Ishikawa (cell line): ENCODE data around the gene KRTAP4-5.

ENCODE experiments used
- CEBPB ChIP-seq: IDR thresholded peaks from 2 replicates; pipeline ENCODE4 v1.6.1; 2012
- CREB1 ChIP-seq: IDR thresholded peaks from 2 replicates; pipeline ENCODE4 v1.6.1; 2012; ENCODE audit warnings: low read depth
- EGR1 ChIP-seq: IDR thresholded peaks from 2 replicates; pipeline ENCODE4 v1.6.1; 2012
- EP300 ChIP-seq: IDR thresholded peaks from 2 replicates; pipeline ENCODE4 v1.6.1; 2012; ENCODE audit warnings: borderline replicate concordance
- FOXM1 ChIP-seq: IDR thresholded peaks from 2 replicates; pipeline ENCODE4 v1.6.1; 2012; ENCODE audit warnings: low read depth, borderline replicate concordance
- NFIC ChIP-seq: IDR thresholded peaks from 2 replicates; pipeline ENCODE4 v1.6.1; 2012
- RAD21 ChIP-seq: IDR thresholded peaks from 2 replicates; pipeline ENCODE4 v1.6.1; 2012; ENCODE audit warnings: low read depth
- TAF1 ChIP-seq: IDR thresholded peaks from 2 replicates; pipeline ENCODE4 v1.6.1; 2012; ENCODE audit warnings: low read depth, mild to moderate bottlenecking
- TCF12 ChIP-seq: IDR thresholded peaks from 2 replicates; pipeline ENCODE4 v1.6.1; 2012; ENCODE audit warnings: low read depth
- TEAD4 ChIP-seq: IDR thresholded peaks from 2 replicates; pipeline ENCODE4 v1.6.1; 2012
- YY1 ChIP-seq: IDR thresholded peaks from 2 replicates; pipeline ENCODE4 v1.6.1; 2012; ENCODE audit warnings: low read depth
- ZBTB7A ChIP-seq: IDR thresholded peaks from 2 replicates; pipeline ENCODE4 v1.6.1; 2012; ENCODE audit warnings: low read depth
- TF ChIP-seq, protein P1 (sequence below): IDR thresholded peaks from 2 replicates; pipeline ENCODE4 v1.6.1; 2012
- TF ChIP-seq, protein P2 (sequence below): IDR thresholded peaks from 2 replicates; pipeline ENCODE4 v1.6.1; 2012; ENCODE audit warnings: low read depth, mild to moderate bottlenecking
- TF ChIP-seq, protein P3 (sequence below): IDR thresholded peaks from 2 replicates; pipeline ENCODE4 v1.6.1; 2012

The KRTAP4-5 gene

DNA sequence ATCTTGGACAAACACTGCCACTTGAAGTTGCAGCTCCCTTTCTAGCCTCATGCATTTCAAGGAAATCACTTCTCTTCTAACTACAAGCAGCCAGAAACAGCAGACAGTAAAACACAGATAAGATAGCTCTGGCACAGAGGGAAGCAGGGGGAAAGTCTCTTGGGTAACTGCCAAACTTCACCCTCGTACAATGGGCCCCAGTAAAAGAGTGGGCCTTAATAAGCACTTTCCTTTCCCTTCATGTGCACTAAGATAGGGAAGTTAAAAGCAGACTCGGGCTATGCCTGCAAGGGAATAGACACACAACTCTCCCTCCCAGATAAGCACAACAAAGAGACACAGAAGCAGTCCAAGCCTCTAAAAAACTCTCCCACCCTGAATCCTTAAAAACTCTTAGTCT, 4.2 kb upstream of the KRTAP4-5 start:
- TF ChIP-seq FOXM1, result no peak
- TF ChIP-seq EP300, result no peak

DNA sequence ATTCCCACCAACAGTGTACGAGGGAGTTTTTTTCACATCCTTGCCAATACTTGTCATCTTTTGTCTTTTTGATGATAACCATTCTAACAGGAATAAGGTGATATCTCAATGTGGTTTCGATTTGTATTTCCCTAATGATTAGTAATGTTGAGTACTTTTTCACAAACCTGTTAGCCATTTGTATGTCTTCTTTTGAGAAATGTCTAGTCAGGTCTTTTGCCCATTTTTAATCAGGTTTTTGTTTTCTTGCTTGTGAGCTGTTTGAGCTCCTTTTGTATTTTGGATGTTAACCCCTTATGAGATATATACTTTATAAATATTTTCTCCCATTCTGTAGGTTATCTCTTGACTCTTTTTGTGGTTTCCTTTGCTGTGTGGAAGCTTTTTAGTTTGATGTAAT, 1.9 kb upstream of the KRTAP4-5 start:
- no peak for TF ChIP-seq CEBPB
- no peak for TF ChIP-seq EGR1
- no peak for TF ChIP-seq CREB1
- no peak for TF ChIP-seq NFIC
- TF ChIP-seq RAD21, result no peak
- TF ChIP-seq TCF12, result no peak
- TF ChIP-seq, protein P1, sequence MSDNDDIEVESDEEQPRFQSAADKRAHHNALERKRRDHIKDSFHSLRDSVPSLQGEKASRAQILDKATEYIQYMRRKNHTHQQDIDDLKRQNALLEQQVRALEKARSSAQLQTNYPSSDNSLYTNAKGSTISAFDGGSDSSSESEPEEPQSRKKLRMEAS, result no peak
- no peak for TF ChIP-seq TAF1
- TF ChIP-seq EP300, result no peak
- no peak for TF ChIP-seq FOXM1
- TF ChIP-seq TEAD4, result no peak
- TF ChIP-seq, protein P2, sequence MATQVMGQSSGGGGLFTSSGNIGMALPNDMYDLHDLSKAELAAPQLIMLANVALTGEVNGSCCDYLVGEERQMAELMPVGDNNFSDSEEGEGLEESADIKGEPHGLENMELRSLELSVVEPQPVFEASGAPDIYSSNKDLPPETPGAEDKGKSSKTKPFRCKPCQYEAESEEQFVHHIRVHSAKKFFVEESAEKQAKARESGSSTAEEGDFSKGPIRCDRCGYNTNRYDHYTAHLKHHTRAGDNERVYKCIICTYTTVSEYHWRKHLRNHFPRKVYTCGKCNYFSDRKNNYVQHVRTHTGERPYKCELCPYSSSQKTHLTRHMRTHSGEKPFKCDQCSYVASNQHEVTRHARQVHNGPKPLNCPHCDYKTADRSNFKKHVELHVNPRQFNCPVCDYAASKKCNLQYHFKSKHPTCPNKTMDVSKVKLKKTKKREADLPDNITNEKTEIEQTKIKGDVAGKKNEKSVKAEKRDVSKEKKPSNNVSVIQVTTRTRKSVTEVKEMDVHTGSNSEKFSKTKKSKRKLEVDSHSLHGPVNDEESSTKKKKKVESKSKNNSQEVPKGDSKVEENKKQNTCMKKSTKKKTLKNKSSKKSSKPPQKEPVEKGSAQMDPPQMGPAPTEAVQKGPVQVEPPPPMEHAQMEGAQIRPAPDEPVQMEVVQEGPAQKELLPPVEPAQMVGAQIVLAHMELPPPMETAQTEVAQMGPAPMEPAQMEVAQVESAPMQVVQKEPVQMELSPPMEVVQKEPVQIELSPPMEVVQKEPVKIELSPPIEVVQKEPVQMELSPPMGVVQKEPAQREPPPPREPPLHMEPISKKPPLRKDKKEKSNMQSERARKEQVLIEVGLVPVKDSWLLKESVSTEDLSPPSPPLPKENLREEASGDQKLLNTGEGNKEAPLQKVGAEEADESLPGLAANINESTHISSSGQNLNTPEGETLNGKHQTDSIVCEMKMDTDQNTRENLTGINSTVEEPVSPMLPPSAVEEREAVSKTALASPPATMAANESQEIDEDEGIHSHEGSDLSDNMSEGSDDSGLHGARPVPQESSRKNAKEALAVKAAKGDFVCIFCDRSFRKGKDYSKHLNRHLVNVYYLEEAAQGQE, result no peak
- TF ChIP-seq ZBTB7A, result no peak
- TF ChIP-seq YY1, result no peak
- TF ChIP-seq, protein P3, sequence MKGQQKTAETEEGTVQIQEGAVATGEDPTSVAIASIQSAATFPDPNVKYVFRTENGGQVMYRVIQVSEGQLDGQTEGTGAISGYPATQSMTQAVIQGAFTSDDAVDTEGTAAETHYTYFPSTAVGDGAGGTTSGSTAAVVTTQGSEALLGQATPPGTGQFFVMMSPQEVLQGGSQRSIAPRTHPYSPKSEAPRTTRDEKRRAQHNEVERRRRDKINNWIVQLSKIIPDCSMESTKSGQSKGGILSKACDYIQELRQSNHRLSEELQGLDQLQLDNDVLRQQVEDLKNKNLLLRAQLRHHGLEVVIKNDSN, result no peak

DNA sequence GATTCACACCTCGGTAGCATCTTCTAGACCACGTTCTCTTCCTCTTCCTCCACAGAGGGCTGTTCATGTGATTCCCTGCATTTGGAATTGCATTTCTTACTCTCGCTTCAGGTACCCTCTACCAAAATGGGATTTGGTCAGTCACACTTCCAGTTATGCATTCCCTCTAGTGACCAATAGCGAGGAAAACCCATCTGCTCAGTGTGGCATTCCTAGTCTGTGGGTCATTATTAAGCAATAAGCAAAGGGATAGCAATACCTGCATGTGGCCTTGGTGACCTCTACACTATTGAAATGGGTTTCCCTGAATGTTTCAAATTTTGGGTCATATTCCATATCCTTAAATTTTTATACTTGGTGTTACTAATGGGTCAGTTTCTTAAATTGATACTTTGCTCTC, 401 bp upstream of the KRTAP4-5 start:
- TF ChIP-seq TEAD4, result no peak
- TF ChIP-seq RAD21, result no peak
- TF ChIP-seq, protein P2, result no peak
- no peak for TF ChIP-seq CREB1
- no peak for TF ChIP-seq TAF1
- TF ChIP-seq TCF12, result no peak
- TF ChIP-seq EGR1, result no peak
- no peak for TF ChIP-seq CEBPB
- TF ChIP-seq, protein P3, result no peak
- TF ChIP-seq EP300, result no peak
- no peak for TF ChIP-seq ZBTB7A
- no peak for TF ChIP-seq YY1
- TF ChIP-seq NFIC, result no peak
- TF ChIP-seq, protein P1, result no peak
- TF ChIP-seq FOXM1, result no peak

DNA sequence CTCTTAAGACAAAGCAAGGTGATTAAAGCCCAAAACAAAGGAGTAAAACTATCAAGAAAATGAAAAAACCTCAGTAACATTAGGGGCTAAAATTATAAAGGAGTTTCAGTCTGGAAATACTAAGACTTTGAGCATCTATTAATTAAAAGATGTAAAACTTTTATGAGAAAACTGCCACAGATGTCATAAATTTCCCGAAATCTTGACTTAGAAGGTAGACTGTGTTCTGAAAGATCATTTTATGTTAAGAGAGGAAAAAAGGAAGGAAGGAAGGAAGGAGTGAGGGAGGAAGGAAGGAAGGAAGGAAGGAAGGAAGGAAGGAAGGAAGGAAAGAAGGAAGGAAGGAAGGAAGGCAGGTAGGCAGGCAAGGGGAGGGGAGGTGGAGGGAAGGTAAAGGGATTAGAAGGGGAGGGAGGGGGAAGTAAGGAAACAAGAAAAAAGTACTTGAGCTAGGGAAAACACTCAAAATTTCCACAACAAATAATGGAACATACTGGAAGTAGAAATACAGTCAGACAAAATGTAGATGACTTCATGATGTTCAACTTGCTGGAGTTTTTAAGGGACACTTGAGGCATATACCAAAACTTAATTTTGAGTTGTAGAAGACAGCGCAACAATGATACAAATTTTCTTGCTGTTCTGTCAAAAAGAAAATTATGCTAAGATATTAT, 2.0 kb downstream of the KRTAP4-5 start:
- no peak for TF ChIP-seq CEBPB
- no peak for TF ChIP-seq ZBTB7A
- TF ChIP-seq, protein P2, result no peak
- TF ChIP-seq NFIC, result no peak
- TF ChIP-seq, protein P3, result no peak
- no peak for TF ChIP-seq TAF1
- TF ChIP-seq, protein P1, result no peak
- TF ChIP-seq TCF12, result no peak
- TF ChIP-seq TEAD4, result no peak
- TF ChIP-seq YY1, result no peak
- no peak for TF ChIP-seq EP300
